Measurements from ENCODE around the gene ENPP1. TPM values are rescaled to one million over a fixed set of nuclear protein-coding genes. Genes with fewer than 3 reads are reported as not detected.

Gene ENPP1
- total and polyA plus RNA-seq, 2 experiments from 2014 or later: 0.84 to 3.1 TPM

- no peak overlapping the region for H3K27ac ChIP-seq
These were observed 101.8 kb downstream of the ENPP1 start for GRCh38 chr6:131909408-131910218.

GRCh38 chr6:131910219-131910589 lies 102.4 kb downstream of the ENPP1 start:
- no peaks in the 10 kb centered on the region for H3K4me1 ChIP-seq (ENCODE audit: low read depth)
- no peaks in the 10 kb centered on the region for H3K27me3 ChIP-seq
- no peak for DNase-seq (ENCODE audit: low read depth in 1 of 2, low spot score in 1 of 2)
- no peak for TF ChIP-seq CTCF (IDR thresholded peaks at IDR 0.05; ENCODE audit: low read depth, low read length)
- no peaks in the 10 kb centered on the region for H3K36me3 ChIP-seq
- no peak overlapping the region for H3K27ac ChIP-seq
- no peaks in the 10 kb centered on the region for H3K9me3 ChIP-seq (ENCODE audit: low read depth)
- H3K4me3 ChIP-seq: no peak overlapping the region

More at GRCh38 chr6:131909408-131910218, 101.8 kb downstream of the ENPP1 start:
- H3K4me1 ChIP-seq (ENCODE audit: low read depth): no peaks in the 10 kb centered on the region
- no peaks in the 10 kb centered on the region for H3K9me3 ChIP-seq (ENCODE audit: low read depth)
- H3K4me3 ChIP-seq: no peak overlapping the region
- peak; percentile 80 to 81 for DNase-seq (ENCODE audit: low read depth in 1 of 2, low spot score in 1 of 2)
- TF ChIP-seq CTCF (IDR thresholded peaks at IDR 0.05; ENCODE audit: low read depth, low read length): peak; percentile 84
- no peaks in the 10 kb centered on the region for H3K36me3 ChIP-seq
- no peaks in the 10 kb centered on the region for H3K27me3 ChIP-seq

GRCh38 chr6:131910956-131911355 lies 103.1 kb downstream of the ENPP1 start:
- TF ChIP-seq CTCF (IDR thresholded peaks at IDR 0.05; ENCODE audit: low read depth, low read length): no peak
- Histone ChIP-seq H3K4me1 (ENCODE audit: low read depth) (no peaks in the 10 kb centered on the region), H3K36me3 (no peaks in the 10 kb centered on the region), H3K9me3 (ENCODE audit: low read depth) (no peaks in the 10 kb centered on the region), H3K4me3 (no peak overlapping the region), H3K27me3 (no peaks in the 10 kb centered on the region), H3K27ac (no peak overlapping the region)
- DNase-seq (ENCODE audit: low read depth in 1 of 2, low spot score in 1 of 2): no peak

GRCh38 chr6:131911951-131912350 lies 104.1 kb downstream of the ENPP1 start:
- no peak for TF ChIP-seq CTCF (IDR thresholded peaks at IDR 0.05; ENCODE audit: low read depth, low read length)
- Histone ChIP-seq H3K9me3 (ENCODE audit: low read depth) (no peaks in the 10 kb centered on the region), H3K4me1 (ENCODE audit: low read depth) (no peaks in the 10 kb centered on the region), H3K27me3 (no peaks in the 10 kb centered on the region), H3K27ac (no peak overlapping the region), H3K36me3 (no peaks in the 10 kb centered on the region), H3K4me3 (no peak overlapping the region)
- peak in 1 of 2 donors; percentile 27 for DNase-seq (ENCODE audit: low read depth in 1 of 2, low spot score in 1 of 2)

GRCh38 chr6:131914234-131914633 lies 106.4 kb downstream of the ENPP1 start:
- Histone ChIP-seq H3K9me3 (ENCODE audit: low read depth) (no peaks in the 10 kb centered on the region), H3K27ac (no peak overlapping the region), H3K36me3 (no peaks in the 10 kb centered on the region), H3K4me1 (ENCODE audit: low read depth) (peaks cover 7% of the 10 kb centered on the region), H3K27me3 (no peaks in the 10 kb centered on the region), H3K4me3 (no peak overlapping the region)
- no peak for DNase-seq (ENCODE audit: low read depth in 1 of 2, low spot score in 1 of 2)
- no peak for TF ChIP-seq CTCF (IDR thresholded peaks at IDR 0.05; ENCODE audit: low read depth, low read length)

Data from cardiac muscle cell (in vitro differentiated cells and primary cell).